ENCODE data around the gene CCNL2.

The CCNL2 gene

GRCh38 chr1:1381294-1381693, 17.8 kb downstream of the CCNL2 start:
- CTCF ChIA-PET = no interaction called here
- DNase-seq (ENCODE audit: low spot score) = no peak
- peak overlapping the region; percentile 5 for H3K27ac ChIP-seq
- POLR2A ChIA-PET (ENCODE audit: low non-redundant PET) = no interaction called here
- TF ChIP-seq CTCF (conservative IDR thresholded peaks at IDR 0.05; ENCODE audit: low read depth) = no peak

DNA sequence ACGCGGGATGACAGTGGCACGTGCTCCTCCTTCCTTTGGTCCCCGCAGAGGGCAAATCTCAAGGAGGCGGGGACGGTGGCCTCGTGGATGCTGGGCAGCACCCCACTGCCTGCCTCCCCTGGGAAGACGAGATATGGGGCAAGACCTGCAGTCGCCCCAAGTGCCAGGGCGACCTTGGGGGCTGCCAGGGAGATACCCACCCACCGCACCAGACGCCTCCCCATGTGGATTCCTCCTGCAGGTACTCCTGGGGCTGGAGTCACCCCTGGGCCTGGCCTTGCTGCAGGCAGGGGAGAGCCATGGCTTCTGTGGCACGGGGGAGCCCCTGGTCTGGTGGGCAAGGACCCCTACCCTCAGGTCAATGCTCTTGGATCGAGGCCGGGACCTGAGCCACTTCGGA, 18.3 kb downstream of the CCNL2 start:
- TF ChIP-seq CTCF (conservative IDR thresholded peaks at IDR 0.05; ENCODE audit: low read depth) = no peak
- DNase-seq (ENCODE audit: low spot score) = no peak
- CTCF ChIA-PET = no interaction called here
- peak overlapping the region; percentile 17; the same call in 1 of the 2 replicates for H3K27ac ChIP-seq
- POLR2A ChIA-PET (ENCODE audit: low non-redundant PET) = no interaction called here

DNA sequence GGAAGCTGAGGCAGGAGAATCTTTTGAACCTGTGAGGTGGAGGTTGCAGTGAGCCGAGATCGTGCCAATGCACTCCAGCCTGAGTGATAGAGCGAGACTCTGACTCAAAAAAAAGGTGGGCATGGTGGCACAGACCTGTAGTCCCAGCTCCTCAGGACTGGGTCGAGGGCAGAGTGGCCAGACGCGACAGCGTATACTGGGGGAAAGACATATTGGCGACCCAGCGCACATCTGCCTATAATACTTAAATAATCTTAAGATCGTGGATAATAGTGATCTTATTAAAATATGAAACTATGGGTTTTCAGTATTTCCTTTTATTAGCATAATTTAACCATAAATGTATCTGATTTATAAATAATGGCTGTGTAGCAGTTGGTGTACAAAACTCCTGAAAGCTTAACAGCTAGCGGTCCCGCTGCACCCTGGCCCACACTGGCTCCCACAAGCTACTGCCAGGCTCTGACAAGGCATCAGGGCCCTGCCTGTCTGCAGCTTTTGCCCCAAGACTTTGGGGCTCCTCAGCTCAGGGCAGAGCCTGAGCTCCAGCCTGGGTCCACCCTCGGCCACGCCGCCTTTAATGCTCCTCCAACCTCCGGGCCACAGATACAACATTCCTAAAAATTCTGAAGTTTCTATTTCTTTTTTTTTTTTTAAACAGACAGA, 21.5 kb downstream of the CCNL2 start:
- ChIA-PET CTCF (interaction anchor here (0.7 kb wide), 2 partner anchors 20 kb away, joined by 5 to 7 read pairs; no protein-coding TSS in a partner anchor), POLR2A (ENCODE audit: low non-redundant PET) (no interaction called here)
- no peak for TF ChIP-seq CTCF (conservative IDR thresholded peaks at IDR 0.05; ENCODE audit: low read depth)
- no peak for DNase-seq (ENCODE audit: low spot score)
- H3K27ac ChIP-seq = peak overlapping the region; percentile 90

DNA sequence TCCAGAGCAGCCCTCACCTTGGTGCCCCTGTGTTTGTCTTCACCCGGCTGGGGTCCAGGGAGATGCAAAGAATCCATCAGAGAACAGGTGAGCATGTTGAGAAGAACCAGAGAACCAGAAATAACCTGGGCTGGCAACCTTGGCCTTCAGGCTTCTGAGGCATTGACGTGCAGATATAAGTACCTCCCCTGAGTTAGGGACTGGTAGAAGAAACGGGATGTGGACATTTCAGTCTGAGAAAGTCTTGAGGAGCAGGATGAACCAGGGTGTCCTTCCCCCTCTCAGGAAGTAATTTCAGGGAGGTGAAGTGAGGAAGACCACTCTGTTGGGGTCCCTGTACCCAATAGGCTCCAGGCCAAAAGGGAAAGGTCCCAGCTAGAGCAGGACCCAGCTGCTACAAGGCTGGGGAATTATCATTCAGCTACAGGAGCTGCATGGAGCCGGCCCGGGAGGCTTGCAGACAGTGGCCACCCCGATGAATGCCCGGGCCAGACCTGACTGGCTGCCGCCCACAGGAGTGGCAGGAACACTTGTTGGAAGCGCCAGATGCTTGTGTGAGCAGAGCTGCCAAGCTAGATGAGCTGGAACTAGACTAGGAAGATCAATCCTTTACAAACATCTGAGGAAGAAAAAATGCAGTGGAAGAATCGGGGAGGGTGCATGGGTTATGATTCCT, 22.4 kb downstream of the CCNL2 start:
- peak overlapping the region; percentile 90 for H3K27ac ChIP-seq
- ChIA-PET POLR2A (ENCODE audit: low non-redundant PET) (no interaction called here), CTCF (interaction anchor here (0.7 to 1.1 kb wide), 2 partner anchors 21 to 128 kb away, joined by 3 to 5 read pairs; no protein-coding TSS in a partner anchor)
- TF ChIP-seq CTCF (conservative IDR thresholded peaks at IDR 0.05; ENCODE audit: low read depth) = no peak
- DNase-seq (ENCODE audit: low spot score) = no peak

GRCh38 chr1:1374929-1375662, 24.0 kb downstream of the CCNL2 start, which contains the start of gene AURKAIP1:
Gene AURKAIP1 (minus strand): TSS chr1:1375207. CDS start chr1:1374756, 451 bp downstream.
- no peak for TF ChIP-seq CTCF (conservative IDR thresholded peaks at IDR 0.05; ENCODE audit: low read depth)
- DNase-seq (ENCODE audit: low spot score) = peak; percentile 99
- peak within 1 kb of the TSS; percentile 90 for H3K27ac ChIP-seq
- POLR2A ChIA-PET (ENCODE audit: low non-redundant PET) = interaction anchor here (0.7 to 1.1 kb wide), 5 partner anchors 24 to 66 kb away, joined by 3 to 4 read pairs (median 4); partner anchors contain the start of gene CCNL2
- CTCF ChIA-PET = interaction anchor here (0.6 to 1.8 kb wide), 3 partner anchors 15 to 130 kb away, joined by 3 to 6 read pairs (median 4); no protein-coding TSS in a partner anchor

GRCh38 chr1:1374589-1374928, 24.6 kb downstream of the CCNL2 start:
- ChIA-PET CTCF (interaction anchor here (0.6 to 1.8 kb wide), 2 partner anchors 26 to 165 kb away, joined by 3 to 6 read pairs; no protein-coding TSS in a partner anchor), POLR2A (ENCODE audit: low non-redundant PET) (interaction anchor here (0.6 kb wide), 1 partner anchor 166 kb away, joined by 3 read pairs; no protein-coding TSS in a partner anchor)
- no peak for TF ChIP-seq CTCF (conservative IDR thresholded peaks at IDR 0.05; ENCODE audit: low read depth)
- H3K27ac ChIP-seq = peak overlapping the region; percentile 90
- DNase-seq (ENCODE audit: low spot score) = no peak
